ENCODE results near the gene SZT2. TPM values are rescaled to one million over a fixed set of nuclear protein-coding genes. Genes with fewer than 3 reads are reported as not detected.
"Not testable (repeated sequence)": the region's sequence is repeated elsewhere in the genome, so short reads cannot be mapped to it uniquely, and the experiment has no call there.

Gene SZT2
- total RNA-seq, 1 donor from 2014 or later = 39.4 TPM

- Mint-ChIP-seq H3K36me3 (ENCODE audit: low read depth) (no peaks in the 10 kb centered on the region), H3K4me3 (peak overlapping the region; percentile 74), H3K4me1 (peaks cover 23% of the 10 kb centered on the region), H3K9me3 (no peaks in the 10 kb centered on the region), H3K27me3 (ENCODE audit: low read depth) (no peaks in the 10 kb centered on the region), H3K27ac (ENCODE audit: unreplicated experiment) (no peak overlapping the region)
- TF ChIP-seq, protein P1, sequence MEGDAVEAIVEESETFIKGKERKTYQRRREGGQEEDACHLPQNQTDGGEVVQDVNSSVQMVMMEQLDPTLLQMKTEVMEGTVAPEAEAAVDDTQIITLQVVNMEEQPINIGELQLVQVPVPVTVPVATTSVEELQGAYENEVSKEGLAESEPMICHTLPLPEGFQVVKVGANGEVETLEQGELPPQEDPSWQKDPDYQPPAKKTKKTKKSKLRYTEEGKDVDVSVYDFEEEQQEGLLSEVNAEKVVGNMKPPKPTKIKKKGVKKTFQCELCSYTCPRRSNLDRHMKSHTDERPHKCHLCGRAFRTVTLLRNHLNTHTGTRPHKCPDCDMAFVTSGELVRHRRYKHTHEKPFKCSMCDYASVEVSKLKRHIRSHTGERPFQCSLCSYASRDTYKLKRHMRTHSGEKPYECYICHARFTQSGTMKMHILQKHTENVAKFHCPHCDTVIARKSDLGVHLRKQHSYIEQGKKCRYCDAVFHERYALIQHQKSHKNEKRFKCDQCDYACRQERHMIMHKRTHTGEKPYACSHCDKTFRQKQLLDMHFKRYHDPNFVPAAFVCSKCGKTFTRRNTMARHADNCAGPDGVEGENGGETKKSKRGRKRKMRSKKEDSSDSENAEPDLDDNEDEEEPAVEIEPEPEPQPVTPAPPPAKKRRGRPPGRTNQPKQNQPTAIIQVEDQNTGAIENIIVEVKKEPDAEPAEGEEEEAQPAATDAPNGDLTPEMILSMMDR (conservative IDR thresholded peaks at IDR 0.05) = no peak
- DNase-seq (ENCODE audit: low read depth, low spot score) = no peak
Observed at GRCh38 chr1:43392702-43393101, 3.0 kb downstream of the SZT2 start.

GRCh38 chr1:43395523-43395922 is 5.8 kb downstream of the SZT2 start:
- Mint-ChIP-seq H3K4me3 (no peak overlapping the region), H3K4me1 (peaks cover 3% of the 10 kb centered on the region), H3K27me3 (ENCODE audit: low read depth) (no peaks in the 10 kb centered on the region), H3K36me3 (ENCODE audit: low read depth) (peaks cover 2% of the 10 kb centered on the region), H3K27ac (ENCODE audit: unreplicated experiment) (no peak overlapping the region), H3K9me3 (no peaks in the 10 kb centered on the region)
- no peak for DNase-seq (ENCODE audit: low read depth, low spot score)
- TF ChIP-seq, protein P1 (conservative IDR thresholded peaks at IDR 0.05) = no peak

DNA sequence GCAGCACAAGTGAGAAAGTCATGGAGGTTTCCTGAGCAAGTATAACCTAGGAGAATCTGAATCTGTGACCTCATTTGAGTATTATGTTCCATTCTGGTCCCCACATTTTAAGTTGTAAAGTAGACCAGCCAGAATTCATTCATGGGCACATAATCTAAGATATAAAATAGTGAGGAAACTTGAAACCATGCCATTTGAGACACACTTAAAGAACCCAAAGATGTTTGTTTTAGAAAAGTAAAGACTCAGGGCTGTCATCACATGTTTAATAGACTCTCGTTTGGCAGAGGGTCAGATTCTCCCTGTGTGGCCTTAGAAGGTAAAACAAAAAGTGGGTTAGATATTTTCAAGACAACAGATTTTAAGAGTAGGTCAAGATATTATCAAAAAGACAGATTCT is 6.4 kb downstream of the SZT2 start:
- TF ChIP-seq, protein P1 (conservative IDR thresholded peaks at IDR 0.05) = no peak
- Mint-ChIP-seq H3K36me3 (ENCODE audit: low read depth) (peaks cover 2% of the 10 kb centered on the region), H3K27me3 (ENCODE audit: low read depth) (no peaks in the 10 kb centered on the region), H3K9me3 (no peaks in the 10 kb centered on the region), H3K4me1 (no peaks in the 10 kb centered on the region), H3K27ac (ENCODE audit: unreplicated experiment) (no peak overlapping the region), H3K4me3 (no peak overlapping the region)
- DNase-seq (ENCODE audit: low read depth, low spot score) = no peak

- H3K27ac Mint-ChIP-seq (ENCODE audit: unreplicated experiment) = no peak overlapping the region
- TF ChIP-seq, protein P1 (conservative IDR thresholded peaks at IDR 0.05) = no peak
- H3K4me1 Mint-ChIP-seq = no peaks in the 10 kb centered on the region
- H3K36me3 Mint-ChIP-seq (ENCODE audit: low read depth) = peaks cover 2% of the 10 kb centered on the region
- no peaks in the 10 kb centered on the region for H3K27me3 Mint-ChIP-seq (ENCODE audit: low read depth)
- H3K4me3 Mint-ChIP-seq = no peak overlapping the region
- H3K9me3 Mint-ChIP-seq = no peaks in the 10 kb centered on the region
- no peak for DNase-seq (ENCODE audit: low read depth, low spot score)
Observed at GRCh38 chr1:43398227-43398626, 8.5 kb downstream of the SZT2 start.

GRCh38 chr1:43400441-43400840 is 10.7 kb downstream of the SZT2 start:
- H3K27ac Mint-ChIP-seq (ENCODE audit: unreplicated experiment); DNase-seq (ENCODE audit: low read depth, low spot score); H3K4me3 Mint-ChIP-seq; H3K4me1 Mint-ChIP-seq; H3K27me3 Mint-ChIP-seq (ENCODE audit: low read depth); H3K36me3 Mint-ChIP-seq (ENCODE audit: low read depth); H3K9me3 Mint-ChIP-seq: not testable (repeated sequence)

DNA sequence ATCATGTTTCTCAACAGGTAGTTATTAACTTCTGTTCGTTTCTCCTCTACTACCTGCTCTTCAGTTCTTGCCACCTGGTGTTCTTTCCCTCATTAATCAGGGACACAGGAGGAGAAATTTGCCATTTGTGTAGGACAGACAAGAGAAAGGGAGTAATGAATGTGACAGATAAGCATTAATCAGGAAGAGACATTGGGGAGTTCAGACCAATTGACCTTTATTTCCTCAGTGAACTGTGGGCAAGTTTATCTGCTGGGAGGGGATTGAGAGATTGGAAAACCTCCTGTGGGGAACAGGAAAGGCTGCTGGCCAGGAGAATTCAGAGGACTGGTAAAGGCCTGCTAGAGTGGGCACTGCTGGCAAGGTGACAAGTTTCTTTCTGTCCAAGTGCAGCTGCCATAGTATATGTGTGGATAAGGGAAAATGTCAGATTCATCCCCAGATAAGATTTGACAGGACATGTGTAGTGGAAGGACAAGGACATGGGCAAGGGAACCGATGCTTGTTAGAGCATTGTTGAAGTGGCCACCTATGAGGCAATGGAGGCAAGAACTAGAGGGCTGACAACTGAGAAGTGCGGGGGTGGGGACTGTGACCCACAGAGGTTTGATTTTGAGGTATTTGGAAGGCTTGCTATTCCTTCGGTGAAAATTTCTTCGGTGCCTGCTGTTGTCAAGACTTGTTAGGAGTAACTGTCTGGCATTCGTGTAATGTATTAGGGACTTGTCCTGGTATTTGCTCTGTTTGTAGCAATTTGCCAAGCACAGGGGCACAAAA is 12.6 kb downstream of the SZT2 start:
- Mint-ChIP-seq H3K4me3 (no peak overlapping the region), H3K4me1 (no peaks in the 10 kb centered on the region), H3K27me3 (ENCODE audit: low read depth) (no peaks in the 10 kb centered on the region), H3K9me3 (no peaks in the 10 kb centered on the region), H3K27ac (ENCODE audit: unreplicated experiment) (no peak overlapping the region), H3K36me3 (ENCODE audit: low read depth) (peaks cover 8% of the 10 kb centered on the region)
- DNase-seq (ENCODE audit: low read depth, low spot score) = no peak
- TF ChIP-seq, protein P1 (conservative IDR thresholded peaks at IDR 0.05) = no peak
